ENCODE results near the gene CD82.

- TF ChIP-seq ISL1 (CRISPR knock-in tag; IDR thresholded peaks at IDR 0.05) (no peak), TCF4 (CRISPR knock-in tag; IDR thresholded peaks at IDR 0.05; ENCODE audit: borderline replicate concordance) (no peak), RARB (CRISPR knock-in tag; IDR thresholded peaks at IDR 0.05) (no peak), CSRNP3 (CRISPR knock-in tag; IDR thresholded peaks at IDR 0.05) (no peak), ZFP3 (CRISPR knock-in tag; IDR thresholded peaks at IDR 0.05) (no peak)
- TF ChIP-seq, protein P1, sequence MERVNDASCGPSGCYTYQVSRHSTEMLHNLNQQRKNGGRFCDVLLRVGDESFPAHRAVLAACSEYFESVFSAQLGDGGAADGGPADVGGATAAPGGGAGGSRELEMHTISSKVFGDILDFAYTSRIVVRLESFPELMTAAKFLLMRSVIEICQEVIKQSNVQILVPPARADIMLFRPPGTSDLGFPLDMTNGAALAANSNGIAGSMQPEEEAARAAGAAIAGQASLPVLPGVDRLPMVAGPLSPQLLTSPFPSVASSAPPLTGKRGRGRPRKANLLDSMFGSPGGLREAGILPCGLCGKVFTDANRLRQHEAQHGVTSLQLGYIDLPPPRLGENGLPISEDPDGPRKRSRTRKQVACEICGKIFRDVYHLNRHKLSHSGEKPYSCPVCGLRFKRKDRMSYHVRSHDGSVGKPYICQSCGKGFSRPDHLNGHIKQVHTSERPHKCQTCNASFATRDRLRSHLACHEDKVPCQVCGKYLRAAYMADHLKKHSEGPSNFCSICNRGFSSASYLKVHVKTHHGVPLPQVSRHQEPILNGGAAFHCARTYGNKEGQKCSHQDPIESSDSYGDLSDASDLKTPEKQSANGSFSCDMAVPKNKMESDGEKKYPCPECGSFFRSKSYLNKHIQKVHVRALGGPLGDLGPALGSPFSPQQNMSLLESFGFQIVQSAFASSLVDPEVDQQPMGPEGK (CRISPR knock-in tag; IDR thresholded peaks at IDR 0.05; ENCODE audit: borderline replicate concordance) = no peak
Observed at GRCh38 chr11:44561964-44562734, 3.3 kb upstream of the CD82 start.

All from SK-N-SH treated with all-trans-retinoic acid at 6 μM for 48 hours (cell line).